HG03469 (cell line): ENCODE results near the gene ABCA2.
"Not testable (repeated sequence)": the region's sequence is repeated elsewhere in the genome, so short reads cannot be mapped to it uniquely, and the experiment has no call there.

Experiments
- ATAC-seq: cut with Tn5 transposase; IDR thresholded peaks from one replicate; pipeline ENCODE4 v1.9.1; 2021; ENCODE audit warnings: mild to moderate bottlenecking, moderate library complexity, moderate number of reproducible peaks; ENCODE audit not compliant: unreplicated experiment

The ABCA2 gene

GRCh38 chr9:137063311-137064026 is 35.4 kb upstream of the ABCA2 start:
- ATAC-seq = no peak

GRCh38 chr9:137062798-137063197 is 34.8 kb upstream of the ABCA2 start:
- ATAC-seq = not testable (repeated sequence)

GRCh38 chr9:137062384-137062783 is 34.3 kb upstream of the ABCA2 start:
- no peak for ATAC-seq

GRCh38 chr9:137058521-137059234 is 30.6 kb upstream of the ABCA2 start:
- ATAC-seq = no peak

GRCh38 chr9:137057545-137057944 is 29.5 kb upstream of the ABCA2 start:
- no peak for ATAC-seq

GRCh38 chr9:137056739-137057415 is 28.8 kb upstream of the ABCA2 start:
- ATAC-seq = no peak

GRCh38 chr9:137055385-137056364 is 27.6 kb upstream of the ABCA2 start:
- no peak for ATAC-seq

- ATAC-seq = no peak
Observed at GRCh38 chr9:137054932-137055384, 26.9 kb upstream of the ABCA2 start.

- no peak for ATAC-seq
Observed at GRCh38 chr9:137053944-137054931, 26.2 kb upstream of the ABCA2 start, which contains the start of gene ENTPD2. Gene ENTPD2 (minus strand): TSS chr9:137054061. CDS start chr9:137053997, 64 bp downstream.

- no peak for ATAC-seq
Observed at GRCh38 chr9:137052998-137053943, 25.2 kb upstream of the ABCA2 start.

- ATAC-seq = no peak
Observed at GRCh38 chr9:137052293-137052692, 24.3 kb upstream of the ABCA2 start.

- ATAC-seq = no peak
Observed at GRCh38 chr9:137051145-137051724, 23.2 kb upstream of the ABCA2 start.

GRCh38 chr9:137050570-137050969 is 22.5 kb upstream of the ABCA2 start:
- ATAC-seq = no peak

- no peak for ATAC-seq
Observed at GRCh38 chr9:137049544-137050449, 21.8 kb upstream of the ABCA2 start.

GRCh38 chr9:137048655-137049543 is 20.9 kb upstream of the ABCA2 start:
- ATAC-seq = no peak
